Skeletal muscle cell (primary cell): ENCODE results near the gene ARHGEF26.

Source experiments
- DNase-seq: peaks from one replicate; pipeline ENCODE4 v3.0.0-alpha.2; 2010; ENCODE audit warnings: low read depth
- H3K4me3 ChIP-seq: 2 replicates; pipeline ENCODE4 v1.5.1; 2011; ENCODE audit warnings: low read depth, mild to moderate bottlenecking, control low read depth, low read length, moderate library complexity

Gene ARHGEF26

DNA sequence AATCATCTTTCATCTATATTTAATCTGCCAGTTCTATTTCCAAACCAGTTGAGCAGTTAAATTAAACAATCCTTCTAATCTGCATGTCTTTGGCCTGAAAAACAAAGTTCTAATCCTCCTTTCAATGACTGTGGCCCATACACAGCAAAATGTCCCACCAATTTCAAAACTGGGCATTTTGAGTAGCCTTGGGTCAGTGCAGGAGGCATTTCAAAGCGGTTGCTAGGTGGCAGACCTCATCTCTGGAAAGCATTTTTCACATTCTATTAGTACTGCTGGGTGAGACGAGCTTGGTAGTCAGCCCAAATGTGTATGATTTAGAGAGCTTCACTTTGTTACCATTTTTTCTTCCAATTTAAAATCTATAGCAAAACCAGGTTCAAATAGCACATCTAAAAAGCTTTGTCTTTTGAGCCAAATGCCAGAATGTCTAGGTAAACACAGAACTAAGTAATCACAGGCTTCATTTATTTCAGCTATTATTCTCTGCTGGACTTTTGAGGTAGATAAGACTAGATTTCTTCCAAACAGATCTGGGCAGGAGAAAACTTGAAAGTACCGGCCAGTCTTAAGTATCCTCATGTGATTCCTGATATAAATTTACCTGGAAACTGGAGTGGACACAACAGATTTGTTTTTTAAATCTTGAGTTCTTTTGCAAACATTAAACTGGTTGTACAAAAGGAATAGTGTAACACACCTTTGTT is 8.9 kb upstream of the ARHGEF26 start:
- H3K4me3 ChIP-seq: no peak overlapping the region
- no peak for DNase-seq

DNA sequence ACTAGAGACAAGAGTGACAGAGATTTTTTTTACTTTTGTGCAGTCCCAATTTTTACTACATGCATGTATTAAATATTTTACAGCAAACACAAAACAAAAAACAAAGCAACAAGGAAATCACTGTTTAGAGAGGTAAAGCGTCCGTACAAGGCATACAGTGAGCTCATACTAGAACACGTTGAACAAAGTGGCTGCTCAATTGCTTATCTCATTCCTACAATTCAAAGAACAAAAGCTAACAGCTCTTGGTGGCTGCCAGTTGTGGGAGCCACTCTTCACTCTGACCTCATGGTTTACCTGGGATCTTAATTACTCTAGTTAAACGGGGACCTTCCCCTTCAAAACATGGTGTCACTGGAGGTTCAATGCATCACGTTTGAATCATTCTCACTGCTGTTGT is 7.6 kb upstream of the ARHGEF26 start:
- no peak overlapping the region for H3K4me3 ChIP-seq
- no peak for DNase-seq

DNA sequence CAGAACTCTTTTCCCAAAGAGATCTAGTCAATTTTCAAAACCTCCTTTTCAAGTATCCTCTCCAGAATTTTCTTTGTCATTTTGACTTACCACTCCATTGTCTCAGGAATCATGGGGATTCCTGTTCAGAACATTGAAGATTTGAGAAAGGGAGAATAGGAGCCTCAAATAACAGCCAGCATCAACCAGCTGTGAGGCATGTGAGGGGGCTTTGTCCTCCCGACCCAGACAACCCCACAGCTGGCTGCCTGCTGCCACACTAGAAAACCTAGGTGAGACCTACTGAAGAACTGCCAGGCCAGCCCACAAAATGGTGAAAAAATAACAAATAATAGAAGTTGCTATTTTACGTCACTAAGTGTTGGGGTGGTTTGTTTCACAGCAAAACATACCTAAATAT is 5.9 kb upstream of the ARHGEF26 start:
- DNase-seq: no peak
- H3K4me3 ChIP-seq: no peak overlapping the region

DNA sequence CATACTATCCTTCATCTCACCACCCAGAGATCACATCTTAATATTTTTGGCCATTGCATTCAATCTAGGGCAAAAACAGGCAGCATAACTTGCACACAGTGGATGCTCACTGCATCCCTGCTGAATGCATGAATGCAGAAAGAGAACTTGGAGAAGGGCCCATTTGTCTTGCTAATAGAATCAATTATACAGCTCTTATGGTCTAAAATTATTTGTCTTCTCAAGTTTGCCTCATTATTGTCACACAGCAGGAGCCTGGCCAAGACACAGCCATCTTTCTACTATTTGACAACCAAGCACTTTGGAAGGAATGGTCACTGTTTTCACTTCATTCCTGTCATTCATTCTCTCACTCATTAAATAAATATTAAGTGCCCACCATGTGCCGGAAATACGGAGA is 1.2 kb upstream of the ARHGEF26 start:
- DNase-seq: no peak
- H3K4me3 ChIP-seq: no peak overlapping the region

DNA sequence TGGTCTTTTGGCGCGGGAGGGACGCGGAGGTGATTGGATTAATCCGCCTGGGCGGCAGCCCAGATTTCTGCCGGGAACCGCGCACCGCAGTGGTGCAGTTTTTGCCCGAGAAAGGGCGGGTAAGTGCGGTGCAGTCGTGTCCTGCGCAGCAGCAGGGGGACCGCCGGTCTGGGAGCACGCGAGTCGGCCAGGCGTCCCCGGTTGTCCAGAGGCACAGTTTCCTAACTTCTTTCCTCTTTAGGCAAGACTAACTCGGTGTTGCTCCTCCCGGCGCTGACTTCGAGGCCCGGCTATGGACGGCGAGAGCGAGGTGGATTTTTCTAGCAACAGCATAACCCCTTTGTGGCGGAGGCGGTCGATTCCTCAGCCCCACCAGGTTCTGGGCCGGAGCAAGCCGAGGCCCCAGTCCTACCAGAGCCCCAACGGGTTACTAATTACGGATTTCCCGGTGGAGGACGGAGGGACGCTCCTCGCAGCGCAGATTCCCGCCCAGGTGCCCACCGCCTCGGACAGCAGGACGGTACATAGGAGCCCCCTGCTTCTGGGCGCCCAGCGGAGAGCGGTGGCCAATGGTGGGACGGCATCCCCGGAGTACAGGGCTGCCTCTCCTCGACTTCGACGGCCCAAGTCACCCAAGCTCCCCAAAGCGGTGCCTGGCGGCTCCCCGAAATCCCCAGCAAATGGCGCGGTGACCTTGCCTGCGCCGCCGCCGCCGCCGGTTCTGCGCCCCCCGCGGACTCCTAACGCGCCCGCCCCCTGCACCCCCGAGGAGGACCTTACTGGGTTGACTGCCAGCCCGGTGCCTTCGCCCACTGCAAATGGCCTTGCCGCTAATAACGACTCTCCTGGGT is 736 bp downstream of the ARHGEF26 start:
- DNase-seq: no peak
- peak overlapping the region; percentile 81 for H3K4me3 ChIP-seq

DNA sequence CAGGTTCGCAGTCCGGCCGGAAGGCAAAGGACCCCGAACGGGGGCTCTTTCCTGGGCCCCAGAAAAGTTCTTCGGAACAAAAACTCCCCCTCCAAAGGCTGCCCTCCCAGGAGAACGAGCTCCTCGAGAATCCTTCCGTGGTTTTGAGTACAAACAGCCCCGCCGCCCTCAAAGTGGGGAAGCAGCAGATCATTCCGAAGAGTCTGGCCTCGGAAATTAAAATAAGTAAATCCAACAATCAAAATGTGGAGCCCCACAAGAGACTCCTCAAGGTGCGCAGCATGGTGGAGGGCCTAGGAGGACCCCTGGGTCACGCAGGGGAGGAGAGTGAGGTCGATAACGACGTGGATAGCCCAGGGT is 1.3 kb downstream of the ARHGEF26 start:
- H3K4me3 ChIP-seq: peak overlapping the region; percentile 81

DNA sequence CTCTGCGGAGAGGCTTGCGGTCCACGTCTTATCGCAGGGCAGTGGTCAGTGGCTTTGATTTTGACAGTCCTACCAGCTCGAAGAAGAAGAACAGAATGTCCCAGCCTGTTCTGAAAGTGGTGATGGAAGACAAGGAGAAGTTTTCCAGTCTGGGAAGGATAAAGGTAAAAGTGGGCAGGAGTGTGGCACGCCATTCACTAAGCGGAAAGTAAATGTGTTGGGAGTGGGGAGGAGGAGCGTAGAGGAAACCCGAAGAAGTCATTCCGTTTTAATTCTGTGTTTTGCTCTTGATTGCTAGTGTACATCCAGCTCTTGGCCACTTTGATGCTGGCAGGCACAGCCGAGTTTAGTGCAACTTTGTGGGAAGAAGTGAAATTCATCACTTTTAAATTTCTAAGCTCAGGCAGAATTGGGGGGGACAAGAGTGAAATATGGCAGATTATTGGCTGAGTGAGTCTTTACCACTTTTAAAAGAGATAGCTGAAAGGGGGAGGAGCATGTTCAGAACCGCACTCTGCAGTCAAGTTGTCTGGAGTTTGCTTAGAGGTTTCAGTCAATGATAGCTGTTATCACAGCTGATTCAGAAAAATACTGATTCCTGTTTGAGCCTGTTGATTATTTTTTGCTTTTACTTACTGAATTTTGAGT is 1.8 kb downstream of the ARHGEF26 start:
- peak overlapping the region; percentile 81 for H3K4me3 ChIP-seq

More for the DNA sequence above, 1.3 kb downstream of the ARHGEF26 start:
- no peak for DNase-seq

DNA sequence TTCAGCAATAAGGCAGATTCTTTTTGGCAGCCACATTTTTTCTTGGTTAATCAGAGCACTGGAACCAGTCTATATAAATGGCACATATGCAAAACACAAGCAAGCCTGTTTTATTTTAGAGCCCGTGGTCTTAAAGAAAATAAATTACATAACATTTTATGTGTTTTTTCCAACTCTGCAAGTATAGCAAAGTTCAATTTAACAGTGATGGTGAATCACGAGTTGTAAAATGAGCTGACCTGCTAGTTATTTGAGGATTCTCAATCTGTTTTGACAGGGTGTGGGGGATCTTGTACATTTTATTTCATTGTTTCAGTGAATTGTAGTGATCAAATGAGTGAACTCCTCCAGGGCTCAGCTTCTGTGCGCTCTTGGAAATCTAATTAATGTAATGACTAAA is 2.7 kb downstream of the ARHGEF26 start:
- DNase-seq: no peak
- H3K4me3 ChIP-seq: no peak overlapping the region

More for the DNA sequence above, 1.8 kb downstream of the ARHGEF26 start:
- DNase-seq: no peak

DNA sequence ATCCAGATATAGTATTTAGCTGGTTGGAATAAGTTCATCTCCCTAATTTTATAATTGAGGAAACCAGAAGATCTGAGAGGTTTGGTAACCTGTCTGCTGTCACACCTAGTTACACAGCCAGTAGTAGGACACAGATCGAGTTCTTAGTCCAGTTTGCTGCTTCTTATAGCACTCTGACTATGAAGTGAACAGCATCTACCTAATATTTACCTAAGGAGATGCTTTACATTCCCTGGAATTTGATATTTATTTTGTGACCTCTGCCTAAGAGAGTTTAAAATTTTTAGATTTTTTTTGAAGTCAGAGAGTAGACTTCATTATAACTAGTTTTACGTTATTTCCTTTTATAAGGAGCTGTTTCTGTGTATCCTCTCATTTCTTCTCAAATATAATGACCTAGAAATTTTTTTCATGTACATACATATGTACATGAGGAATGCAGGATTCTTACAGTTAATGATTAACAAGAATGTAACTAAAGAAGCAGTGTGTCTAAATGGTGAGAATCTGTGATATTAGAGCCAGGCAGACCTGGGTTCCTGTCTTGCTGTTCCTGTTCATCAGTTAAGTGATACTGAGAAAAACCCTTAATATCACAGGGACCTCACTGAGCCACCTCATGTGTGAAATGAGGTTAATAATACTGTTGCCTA is 4.3 kb downstream of the ARHGEF26 start:
- no peak overlapping the region for H3K4me3 ChIP-seq
- no peak for DNase-seq

DNA sequence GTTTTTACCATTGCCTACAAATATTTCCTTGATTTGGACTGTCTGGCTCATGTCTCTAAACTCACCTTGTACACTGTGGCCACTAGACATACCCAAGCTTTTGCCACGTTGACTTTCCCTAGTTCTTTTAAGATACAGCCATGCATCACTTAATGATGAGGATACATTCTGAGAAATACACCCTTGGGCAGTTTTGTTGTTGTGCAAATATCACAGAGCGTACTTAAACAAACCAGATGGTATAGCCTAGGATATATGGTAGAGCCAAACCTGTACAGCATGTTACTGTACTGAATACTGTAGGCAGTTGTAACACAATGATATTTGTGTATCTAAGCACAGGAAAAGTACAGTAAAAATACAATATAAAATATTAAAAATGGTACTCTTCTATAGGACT is 5.5 kb downstream of the ARHGEF26 start:
- H3K4me3 ChIP-seq: no peak overlapping the region
- no peak for DNase-seq

DNA sequence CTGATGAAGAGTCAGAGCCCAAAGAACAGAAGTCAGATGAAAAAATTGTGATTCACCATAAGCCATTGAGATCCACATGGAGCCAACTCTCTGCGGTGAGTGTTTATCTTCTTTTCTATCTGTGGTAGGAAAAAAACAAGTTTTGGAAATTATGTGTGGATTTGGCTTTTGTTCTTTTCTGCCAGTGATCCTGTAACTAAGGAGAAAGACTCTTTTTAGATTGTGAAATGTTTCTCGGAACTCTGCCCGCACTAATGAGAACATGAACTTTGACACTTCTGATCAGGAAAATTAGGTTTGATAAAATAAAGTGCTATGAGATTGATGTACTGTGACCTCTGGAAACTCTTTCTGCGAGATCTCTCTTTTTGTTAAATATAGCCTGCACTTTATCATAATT is 8.4 kb downstream of the ARHGEF26 start:
- H3K4me3 ChIP-seq: no peak overlapping the region
- DNase-seq: no peak

DNA sequence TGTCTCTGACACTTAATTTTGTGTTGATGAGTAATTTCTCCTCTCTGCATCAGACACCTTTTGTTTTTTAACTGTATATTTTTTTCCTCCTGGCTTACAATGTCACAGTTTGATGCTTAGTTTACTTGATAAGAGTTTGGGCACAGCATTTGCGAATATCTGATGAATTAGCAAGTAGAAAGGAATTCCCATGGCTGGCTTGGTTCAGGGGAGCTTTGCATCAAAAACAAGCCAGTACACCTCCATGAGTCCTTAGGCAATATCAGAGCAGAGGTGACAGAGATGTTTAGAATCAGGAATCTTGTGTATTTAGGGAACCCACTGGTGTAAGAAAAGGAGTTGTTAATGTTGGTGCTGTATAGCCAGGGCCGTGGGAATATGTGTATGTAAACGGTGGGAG is 9.3 kb downstream of the ARHGEF26 start:
- H3K4me3 ChIP-seq: no peak overlapping the region
- no peak for DNase-seq

DNA sequence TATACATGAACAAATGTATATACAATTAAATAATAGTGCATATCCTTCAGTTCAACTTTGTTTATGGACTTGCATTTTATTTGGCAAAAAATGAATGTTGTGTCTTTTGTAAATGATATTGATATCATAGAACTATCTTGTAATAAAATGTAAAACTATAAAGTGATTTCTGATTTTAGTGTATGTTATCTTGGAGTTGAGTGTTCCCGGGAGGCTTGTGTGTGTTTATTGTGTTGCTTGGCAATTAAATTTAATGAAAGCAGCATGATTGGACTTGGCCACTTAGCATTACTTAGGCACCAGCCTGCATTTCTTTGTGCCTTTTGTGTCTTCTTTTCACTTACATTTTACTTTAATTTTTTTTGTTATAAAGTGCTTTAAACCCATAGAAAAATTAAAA is 10.6 kb downstream of the ARHGEF26 start:
- H3K4me3 ChIP-seq: no peak overlapping the region
- DNase-seq: no peak

DNA sequence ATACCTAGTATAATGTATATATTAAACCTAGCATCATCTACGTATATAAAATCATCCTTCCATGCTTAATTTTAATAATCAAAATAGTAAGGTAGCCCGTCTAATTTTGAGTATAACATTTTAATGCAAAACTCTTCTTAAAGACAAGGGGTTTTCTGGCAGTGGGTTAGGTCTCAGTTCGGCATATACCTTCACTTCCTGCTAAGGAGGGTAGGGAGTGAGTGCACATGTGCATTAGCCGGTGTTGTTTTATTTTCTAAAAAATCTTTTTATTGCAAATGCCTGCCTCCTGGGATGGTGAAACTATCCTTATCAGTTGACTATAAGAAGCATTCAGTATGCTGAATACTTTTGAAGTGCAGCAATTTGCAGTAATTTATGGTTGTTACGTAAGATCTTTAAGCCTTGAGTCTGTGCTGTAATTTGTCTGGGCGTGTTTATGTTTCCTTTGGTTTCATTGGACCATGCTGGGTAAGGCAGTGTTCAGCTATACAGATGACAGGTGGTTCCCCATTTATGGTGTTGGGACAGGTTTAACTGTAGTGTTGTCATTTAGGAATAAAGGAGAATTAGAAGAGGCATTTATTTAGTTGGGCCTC is 11.7 kb downstream of the ARHGEF26 start:
- H3K4me3 ChIP-seq: no peak overlapping the region
- DNase-seq: no peak

DNA sequence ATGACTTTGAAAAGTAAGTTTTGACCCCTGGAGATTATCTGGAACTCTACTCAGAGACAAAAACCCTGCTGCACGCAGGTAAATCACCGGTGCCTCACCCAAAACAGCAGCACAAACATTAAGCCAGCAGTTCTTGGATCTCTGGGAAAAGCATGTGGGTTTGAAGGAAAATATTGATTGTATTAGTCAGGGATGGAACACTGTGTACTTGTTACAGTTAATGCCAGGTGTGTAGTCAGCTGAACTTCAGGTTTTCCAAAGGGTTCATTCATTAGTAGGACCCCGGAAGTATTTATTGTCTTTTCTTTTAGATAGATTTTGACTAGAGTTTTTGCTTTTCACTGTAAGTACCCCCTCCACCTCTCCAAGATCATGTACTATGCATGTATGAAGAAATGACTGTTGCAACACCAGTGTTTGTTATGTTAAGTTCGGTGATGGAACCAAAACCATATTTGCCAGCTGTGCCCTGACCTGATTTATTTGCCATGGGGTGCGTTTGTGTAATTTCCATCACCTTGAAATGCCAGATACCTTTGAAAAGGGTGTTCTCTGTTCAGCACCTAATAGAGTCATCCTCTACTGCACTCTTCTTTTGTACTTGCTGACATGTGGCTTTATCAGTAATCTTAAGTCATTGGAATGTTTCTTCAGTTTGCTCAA is 14.5 kb downstream of the ARHGEF26 start:
- no peak for DNase-seq
- no peak overlapping the region for H3K4me3 ChIP-seq

DNA sequence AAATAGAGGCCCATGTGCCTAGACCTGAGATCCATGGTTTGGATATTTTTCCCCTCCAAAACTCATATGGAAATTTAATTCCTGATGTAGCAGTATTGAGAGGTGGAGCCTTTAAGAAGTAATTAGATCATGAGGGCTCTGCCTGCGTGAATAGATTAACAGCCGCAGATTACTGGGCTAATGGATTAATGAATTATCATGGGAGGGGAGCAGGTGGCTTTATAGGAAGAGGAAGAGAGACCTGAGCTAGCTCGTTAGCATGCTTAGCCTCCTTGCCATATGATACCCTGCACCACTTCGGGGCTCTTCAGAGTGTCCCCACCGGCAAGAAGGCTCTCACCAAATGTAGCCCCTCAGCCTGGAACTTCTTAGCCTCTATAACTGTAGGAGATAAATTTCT is 15.8 kb downstream of the ARHGEF26 start:
- DNase-seq: no peak
- H3K4me3 ChIP-seq: no peak overlapping the region

DNA sequence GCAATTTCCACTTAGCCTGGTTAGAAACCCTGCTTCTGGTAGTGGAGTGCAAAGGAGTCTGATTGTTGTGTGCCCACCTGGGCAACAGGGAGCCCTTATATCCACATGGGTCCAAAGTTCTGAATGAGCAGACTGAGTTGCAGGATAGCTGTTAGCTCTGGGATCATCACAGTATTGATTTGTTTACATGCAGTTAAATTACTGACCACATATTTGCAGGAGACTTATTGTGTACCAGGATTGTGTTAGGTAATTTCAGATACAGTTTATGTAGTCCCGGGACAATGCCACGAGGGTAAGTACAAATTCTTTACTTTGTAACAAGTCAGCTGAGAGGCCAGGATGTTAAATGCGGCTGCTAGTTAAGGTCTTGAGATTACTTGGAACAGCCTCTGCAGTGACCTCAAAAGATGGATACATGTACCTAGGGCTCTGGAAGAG is 18.8 kb downstream of the ARHGEF26 start:
- H3K4me3 ChIP-seq: no peak overlapping the region
- no peak for DNase-seq

DNA sequence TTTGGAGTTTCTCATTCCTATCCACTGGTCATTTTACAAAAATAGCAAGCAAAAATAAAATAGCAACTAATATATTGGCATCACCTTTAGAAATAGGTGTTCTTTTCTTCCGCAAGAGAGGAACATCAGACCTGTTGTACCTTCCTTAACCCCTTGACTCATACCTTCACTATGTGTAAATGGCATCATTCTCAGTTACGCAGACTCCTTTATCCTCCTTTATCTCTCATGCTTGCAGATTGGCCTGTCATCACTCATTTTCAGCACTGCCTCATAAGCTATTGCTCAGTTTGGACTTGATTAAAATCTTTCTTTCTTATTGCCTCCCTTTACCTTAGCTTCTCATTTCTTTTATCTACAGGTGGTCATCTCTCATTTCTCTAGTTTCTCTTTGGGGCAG is 21.4 kb downstream of the ARHGEF26 start:
- DNase-seq: no peak
- no peak overlapping the region for H3K4me3 ChIP-seq

DNA sequence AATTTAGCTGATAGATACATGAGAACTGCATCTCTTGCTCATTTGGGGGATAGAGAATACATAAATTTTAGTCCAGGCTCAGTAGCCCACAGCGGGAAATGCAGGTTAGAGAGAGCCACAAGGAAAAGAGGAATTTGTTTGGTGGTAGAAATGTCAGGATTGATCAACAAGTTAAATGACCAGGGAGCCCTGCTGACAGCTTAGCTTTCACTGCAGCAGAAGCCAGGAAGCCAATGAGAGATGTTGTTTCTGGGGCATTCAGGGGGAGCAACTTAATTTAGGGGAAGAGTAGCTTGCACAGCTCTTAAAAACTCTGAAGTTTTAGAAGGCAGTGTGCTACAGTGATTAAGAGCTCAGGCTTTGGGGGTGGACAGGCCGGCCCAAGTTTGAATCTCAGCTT is 22.7 kb downstream of the ARHGEF26 start:
- DNase-seq: no peak
- no peak overlapping the region for H3K4me3 ChIP-seq
